Natural killer cell (primary cell): Measurements from ENCODE around the gene WFDC13. TPM values are rescaled to one million over a fixed set of nuclear protein-coding genes. Genes with fewer than 3 reads are reported as not detected.

Experiments used
- ATAC-seq, 3 donors: fragments of 150-1000 bp in 2 of 3; fragments of 200-7000 bp in 1 of 3; cut with Tn5 transposase; 1 replicate in 1 of 3; 2 replicates in 2 of 3; pipeline ENCODE4 v1.10.0; 2021; ENCODE audit warnings: mild to moderate bottlenecking in 2 of 3, moderate library complexity in 2 of 3
- DNase-seq, 2 donors: peaks; one replicate each; pipeline versions ENCODE4 v3.0.0 to v3.0.0-alpha.2; 2013 to 2021; ENCODE audit warnings: mixed read lengths in 1 of 2
- H3K27ac ChIP-seq: one replicate; pipeline ENCODE4 v1.5.1; 2013; ENCODE audit warnings: mild to moderate bottlenecking, low read length
- H3K27me3 ChIP-seq: one replicate; pipeline ENCODE4 v1.6.1; 2013; ENCODE audit warnings: low read length; ENCODE audit not compliant: control insufficient read depth, insufficient read depth
- H3K36me3 ChIP-seq: one replicate; pipeline ENCODE4 v1.6.1; 2013; ENCODE audit warnings: low read length; ENCODE audit not compliant: control insufficient read depth, insufficient read depth
- H3K4me1 ChIP-seq: one replicate; pipeline ENCODE4 v1.6.1; 2013; ENCODE audit warnings: low read length; ENCODE audit not compliant: control insufficient read depth, insufficient read depth
- H3K4me3 ChIP-seq: one replicate; pipeline ENCODE4 v1.5.1; 2013; ENCODE audit warnings: low read length
- H3K9me3 ChIP-seq: one replicate; pipeline ENCODE4 v1.6.1; 2013; ENCODE audit warnings: low read length; ENCODE audit not compliant: control insufficient read depth, insufficient read depth
- H3K27ac Mint-ChIP-seq, 2 donors: one replicate each; pipeline ENCODE4 v1.8.0; 2022; ENCODE audit warnings: mild to moderate bottlenecking in 2 of 2, mixed read lengths in 2 of 2, moderate library complexity in 1 of 2
- H3K27me3 Mint-ChIP-seq, 2 donors: one replicate each; pipeline ENCODE4 v1.8.0; 2022; ENCODE audit warnings: low read depth in 2 of 2, mixed read lengths in 2 of 2
- H3K36me3 Mint-ChIP-seq: one replicate; pipeline ENCODE4 v1.8.0; 2022; ENCODE audit warnings: mixed read lengths
- H3K4me1 Mint-ChIP-seq, 2 donors: one replicate each; pipeline ENCODE4 v1.8.0; 2022; ENCODE audit warnings: mixed read lengths in 2 of 2
- H3K4me3 Mint-ChIP-seq: one replicate; pipeline ENCODE4 v1.8.0; 2022; ENCODE audit warnings: mild to moderate bottlenecking, moderate library complexity, mixed read lengths
- H3K9me3 Mint-ChIP-seq, 2 donors: one replicate each; pipeline ENCODE4 v1.8.0; 2022; ENCODE audit warnings: mixed read lengths in 2 of 2
- WGBS: methylation state at CpG from one replicate; pipeline ENCODE4 v1.1.7; 2013; ENCODE audit warnings: missing lambda C conversion rate; ENCODE audit not compliant: insufficient coverage; 5-methylcytosine and 5-hydroxymethylcytosine counted together
- intact Hi-C: fragments of 100-400 bp; cut with micrococcal nuclease; formaldehyde crosslinking; loops from one replicate; pipeline ENCODE4 v1.14.2; 2022
- total RNA-seq, 4 donors: library from RNA; stranded (reverse); fragments of 120-200 nt in 1 of 4; gene quantifications; one replicate each; pipeline versions ENCODE4 v1.2.3 to v1.2.4, GENCODE V29; 2013 to 2022
- TF ChIP-seq, protein P1 (sequence below): fragments of 200-600 bp; IDR thresholded peaks from one replicate; pipeline ENCODE4 v1.8.0; 2022; ENCODE audit warnings: antibody characterized with exemption

WFDC13 gene
- total RNA-seq, 3 donors from 2014 or later (not counting 1 experiment from before 2014, with no cell fraction given) = not detected

DNA sequence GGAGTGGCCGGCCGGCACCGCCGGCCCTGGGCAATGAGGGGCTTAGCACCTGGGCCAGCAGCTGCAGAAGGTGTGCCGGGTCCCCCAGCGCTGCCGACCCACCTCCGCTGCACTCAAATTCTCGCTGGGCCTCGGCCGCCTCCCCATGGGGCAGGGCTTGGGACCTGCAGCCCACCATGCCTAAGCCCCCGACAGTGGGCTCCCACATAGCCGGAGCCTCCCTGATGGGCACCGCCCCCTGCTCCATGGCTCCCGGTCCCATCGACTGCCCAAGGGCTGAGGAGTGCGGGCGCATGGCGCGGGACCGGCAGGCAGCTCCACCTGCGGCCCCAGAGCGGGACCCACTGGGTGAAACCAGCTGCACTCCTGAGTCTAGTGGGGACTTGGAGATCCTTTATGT, 34.1 kb downstream of the WFDC13 start:
- peaks cover 5% of the 10 kb centered on the region for H3K27me3 ChIP-seq
- Mint-ChIP-seq H3K4me1 (no peaks in the 10 kb centered on the region), H3K27me3 (peaks cover 20 to 41% of the 10 kb centered on the region in 2 donors), H3K4me3 (no peak overlapping the region), H3K27ac (no peak overlapping the region), H3K9me3 (peaks cover 4 to 8% of the 10 kb centered on the region in 2 donors), H3K36me3 (peaks cover 9% of the 10 kb centered on the region)
- TF ChIP-seq, protein P1, sequence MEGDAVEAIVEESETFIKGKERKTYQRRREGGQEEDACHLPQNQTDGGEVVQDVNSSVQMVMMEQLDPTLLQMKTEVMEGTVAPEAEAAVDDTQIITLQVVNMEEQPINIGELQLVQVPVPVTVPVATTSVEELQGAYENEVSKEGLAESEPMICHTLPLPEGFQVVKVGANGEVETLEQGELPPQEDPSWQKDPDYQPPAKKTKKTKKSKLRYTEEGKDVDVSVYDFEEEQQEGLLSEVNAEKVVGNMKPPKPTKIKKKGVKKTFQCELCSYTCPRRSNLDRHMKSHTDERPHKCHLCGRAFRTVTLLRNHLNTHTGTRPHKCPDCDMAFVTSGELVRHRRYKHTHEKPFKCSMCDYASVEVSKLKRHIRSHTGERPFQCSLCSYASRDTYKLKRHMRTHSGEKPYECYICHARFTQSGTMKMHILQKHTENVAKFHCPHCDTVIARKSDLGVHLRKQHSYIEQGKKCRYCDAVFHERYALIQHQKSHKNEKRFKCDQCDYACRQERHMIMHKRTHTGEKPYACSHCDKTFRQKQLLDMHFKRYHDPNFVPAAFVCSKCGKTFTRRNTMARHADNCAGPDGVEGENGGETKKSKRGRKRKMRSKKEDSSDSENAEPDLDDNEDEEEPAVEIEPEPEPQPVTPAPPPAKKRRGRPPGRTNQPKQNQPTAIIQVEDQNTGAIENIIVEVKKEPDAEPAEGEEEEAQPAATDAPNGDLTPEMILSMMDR = no peak
- ATAC-seq = no peak
- H3K27ac ChIP-seq = no peak overlapping the region
- no peaks in the 10 kb centered on the region for H3K36me3 ChIP-seq
- H3K9me3 ChIP-seq = peaks cover 4% of the 10 kb centered on the region
- no peak overlapping the region for H3K4me3 ChIP-seq
- no peak for DNase-seq
- H3K4me1 ChIP-seq = no peaks in the 10 kb centered on the region
- intact Hi-C loops = no loop called here
- 91% methylated on average over 22 of the region's 23 CpGs for WGBS

DNA sequence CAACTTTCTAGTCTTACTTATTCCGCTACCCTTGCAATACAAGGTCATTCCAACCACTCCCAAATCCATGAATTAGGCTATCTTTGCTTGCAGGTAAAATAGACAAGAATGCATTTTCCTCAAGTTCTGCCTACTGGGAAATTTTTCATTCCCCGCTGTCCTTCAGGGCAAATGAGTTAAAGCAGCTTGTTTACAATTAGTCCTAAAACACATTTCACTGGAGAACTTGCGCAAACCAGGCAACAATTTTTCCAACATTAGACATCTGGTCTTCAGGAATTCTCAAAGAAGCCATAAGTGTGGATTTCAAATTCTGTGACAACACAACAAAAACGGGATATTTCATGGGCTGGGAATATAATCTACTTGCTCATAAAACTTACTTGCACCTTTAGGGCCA, 40.8 kb downstream of the WFDC13 start:
- H3K27ac ChIP-seq = no peak overlapping the region
- DNase-seq (no peak), ATAC-seq (no peak)
- TF ChIP-seq, protein P1 = no peak
- no peaks in the 10 kb centered on the region for H3K36me3 ChIP-seq
- H3K4me3 Mint-ChIP-seq = no peak overlapping the region
- no peaks in the 10 kb centered on the region for H3K9me3 ChIP-seq
- no peaks in the 10 kb centered on the region for H3K4me1 Mint-ChIP-seq
- intact Hi-C loops = no loop called here
- peaks cover 3% of the 10 kb centered on the region for H3K27me3 ChIP-seq
- no peak overlapping the region for H3K4me3 ChIP-seq
- H3K36me3 Mint-ChIP-seq = no peaks in the 10 kb centered on the region
- H3K4me1 ChIP-seq = no peaks in the 10 kb centered on the region
- H3K9me3 Mint-ChIP-seq = no peaks in the 10 kb centered on the region
- H3K27ac Mint-ChIP-seq = no peak overlapping the region
- WGBS = 89% methylated on average over 3 of the region's 4 CpGs
- peaks cover 15 to 20% of the 10 kb centered on the region in 2 donors for H3K27me3 Mint-ChIP-seq

DNA sequence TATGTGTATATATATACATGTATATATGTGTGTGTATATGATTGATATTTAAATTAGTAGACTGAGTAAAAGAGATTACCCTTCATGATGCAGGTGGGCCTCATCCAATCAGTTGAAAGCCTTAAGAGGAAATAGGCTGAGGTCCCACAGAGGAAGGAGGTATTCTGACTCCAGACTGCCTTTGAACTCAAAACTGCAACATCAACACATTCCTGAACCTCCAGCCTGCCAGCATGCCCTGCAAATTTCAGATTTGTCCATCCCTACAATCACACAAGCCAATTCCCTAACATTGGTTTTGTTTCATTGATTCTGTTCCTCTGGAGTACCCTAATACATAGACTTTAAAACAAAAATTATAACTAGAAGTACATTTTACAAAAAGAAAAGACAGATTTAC, 43.2 kb downstream of the WFDC13 start:
- Mint-ChIP-seq H3K9me3 (no peaks in the 10 kb centered on the region), H3K27ac (no peak overlapping the region), H3K4me1 (no peaks in the 10 kb centered on the region), H3K4me3 (no peak overlapping the region), H3K27me3 (peaks cover 18 to 25% of the 10 kb centered on the region in 2 donors), H3K36me3 (no peaks in the 10 kb centered on the region)
- Histone ChIP-seq H3K9me3 (no peaks in the 10 kb centered on the region), H3K4me1 (no peaks in the 10 kb centered on the region), H3K27ac (no peak overlapping the region), H3K27me3 (peaks cover 3% of the 10 kb centered on the region), H3K36me3 (no peaks in the 10 kb centered on the region), H3K4me3 (no peak overlapping the region)
- intact Hi-C loops = no loop called here
- DNase-seq (no peak), ATAC-seq (no peak)
- TF ChIP-seq, protein P1 = no peak

DNA sequence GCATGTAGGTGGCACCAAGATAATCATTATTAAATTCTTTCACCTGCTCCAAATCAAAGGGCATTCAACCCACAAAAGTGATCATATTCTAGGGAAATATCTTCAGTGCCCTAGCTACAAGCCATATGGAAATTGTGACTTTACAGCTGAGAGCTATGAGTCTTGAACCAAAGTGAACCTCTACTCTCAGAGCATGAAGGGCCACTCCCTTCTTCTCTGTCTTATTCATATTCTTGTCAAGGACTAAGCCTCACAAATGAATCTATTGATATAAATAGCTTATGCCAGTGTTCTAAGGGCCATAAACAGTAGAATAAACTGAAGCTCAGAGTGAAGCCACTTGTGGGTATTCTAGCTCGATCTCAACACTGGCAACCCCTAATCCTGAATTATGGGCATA, 49.9 kb downstream of the WFDC13 start:
- peaks cover 3% of the 10 kb centered on the region for H3K27me3 ChIP-seq
- H3K4me1 ChIP-seq = no peaks in the 10 kb centered on the region
- no peak for ATAC-seq
- H3K27ac ChIP-seq = no peak overlapping the region
- TF ChIP-seq, protein P1 = no peak
- peaks cover 20 to 43% of the 10 kb centered on the region in 2 donors for H3K27me3 Mint-ChIP-seq
- H3K36me3 Mint-ChIP-seq = no peaks in the 10 kb centered on the region
- H3K36me3 ChIP-seq = no peaks in the 10 kb centered on the region
- no peak overlapping the region for H3K4me3 ChIP-seq
- no peaks in the 10 kb centered on the region for H3K4me1 Mint-ChIP-seq
- H3K27ac Mint-ChIP-seq = no peak overlapping the region
- 94% methylated on average over 1 of the region's 1 CpG for WGBS
- H3K4me3 Mint-ChIP-seq = no peak overlapping the region
- intact Hi-C loops = no loop called here
- no peaks in the 10 kb centered on the region for H3K9me3 ChIP-seq
- DNase-seq = no peak
- no peaks in the 10 kb centered on the region for H3K9me3 Mint-ChIP-seq
